Lower leg skin (tissue), 4 donors: Measurements from ENCODE around the gene PKP4. TPM values are rescaled to one million over a fixed set of nuclear protein-coding genes. Genes with fewer than 3 reads are reported as not detected.

ENCODE experiments used
- DNase-seq, 2 donors: peaks; one replicate each; pipeline ENCODE4 v3.0.0-alpha.2; 2019; ENCODE audit warnings: low spot score in 2 of 2
- H3K4me3 ChIP-seq: fragments of 200-600 bp; sonication (generic); 2 replicates; pipeline ENCODE4 v1.5.1; 2017; ENCODE audit warnings: mild to moderate bottlenecking, low read depth; ENCODE audit not compliant: poor library complexity, severe bottlenecking
- CTCF ChIP-seq, 3 donors: fragments of 450-650 bp; IDR thresholded peaks; one replicate each; pipeline ENCODE4 v1.5.1; 2016; ENCODE audit warnings: antibody characterized with exemption in 3 of 3, mild to moderate bottlenecking in 3 of 3, moderate library complexity in 2 of 3
- POLR2A ChIP-seq, 2 donors: fragments of 450-650 bp; IDR thresholded peaks; one replicate each; pipeline ENCODE4 v1.6.1; 2016 to 2017; ENCODE audit warnings: antibody characterized with exemption in 2 of 2, mild to moderate bottlenecking in 1 of 2, moderate library complexity in 1 of 2
- WGBS, 2 donors: methylation state at CpG; one replicate each; pipeline ENCODE4 v1.1.5; 2018; 5-methylcytosine and 5-hydroxymethylcytosine counted together
- intact Hi-C: fragments of 100-400 bp; cut with DNase I; formaldehyde crosslinking; loops from one replicate; pipeline ENCODE4 v1.15.0; 2023; ENCODE audit warnings: low total_unique reads
- total RNA-seq, 4 donors: library from RNA; depleted of rRNA; stranded (reverse); fragments of >200 nt; gene quantifications; one replicate each; pipeline ENCODE4 v1.1.0, GENCODE V29; 2016

The PKP4 gene
- total RNA-seq, 4 donors from 2014 or later = 28.0 to 71.0 (median 43.6) TPM

GRCh38 chr2:158543957-158544356, 87.2 kb downstream of the PKP4 start:
- no peak for DNase-seq
- intact Hi-C loops = no loop called here
- TF ChIP-seq POLR2A (IDR thresholded peaks at IDR 0.05) (no peak), CTCF (IDR thresholded peaks at IDR 0.05) (no peak)
- 88 to 94% methylated on average over 2 of the region's 2 CpGs for WGBS, 2 donors
- no peak overlapping the region for H3K4me3 ChIP-seq

- intact Hi-C loops = no loop called here
- DNase-seq = no peak
- no peak overlapping the region for H3K4me3 ChIP-seq
- WGBS, 2 donors = 90 to 93% methylated on average over 1 of the region's 1 CpG
- TF ChIP-seq CTCF (IDR thresholded peaks at IDR 0.05) (no peak), POLR2A (IDR thresholded peaks at IDR 0.05) (no peak)
These were observed 88.2 kb downstream of the PKP4 start for GRCh38 chr2:158544998-158545397.

- TF ChIP-seq POLR2A (IDR thresholded peaks at IDR 0.05) (no peak), CTCF (IDR thresholded peaks at IDR 0.05) (no peak)
- intact Hi-C loops = no loop called here
- no peak for DNase-seq
- WGBS, 2 donors = 97 to 99% methylated on average over 2 of the region's 2 CpGs
- H3K4me3 ChIP-seq = no peak overlapping the region
These were observed 89.8 kb downstream of the PKP4 start for GRCh38 chr2:158546412-158547144.

- WGBS, 2 donors = 95 to 98% methylated on average over 3 of the region's 3 CpGs
- H3K4me3 ChIP-seq = no peak overlapping the region
- intact Hi-C loops = no loop called here
- no peak for DNase-seq
- TF ChIP-seq CTCF (IDR thresholded peaks at IDR 0.05) (no peak), POLR2A (IDR thresholded peaks at IDR 0.05) (no peak)
These were observed 96.5 kb downstream of the PKP4 start for GRCh38 chr2:158553257-158553656.

GRCh38 chr2:158554996-158555395, 98.2 kb downstream of the PKP4 start:
- DNase-seq = no peak
- intact Hi-C loops = no loop called here
- 73 to 79% methylated on average over 1 of the region's 1 CpG for WGBS, 2 donors
- no peak overlapping the region for H3K4me3 ChIP-seq
- TF ChIP-seq POLR2A (IDR thresholded peaks at IDR 0.05) (no peak), CTCF (IDR thresholded peaks at IDR 0.05) (no peak)

GRCh38 chr2:158556124-158556523, 99.4 kb downstream of the PKP4 start:
- no peak for TF ChIP-seq CTCF (IDR thresholded peaks at IDR 0.05)
- no peak for TF ChIP-seq POLR2A (IDR thresholded peaks at IDR 0.05)
- no peak for DNase-seq
- intact Hi-C loops = no loop called here
- H3K4me3 ChIP-seq = no peak overlapping the region
- 91 to 94% methylated on average over 3 of the region's 3 CpGs for WGBS, 2 donors
